GM19463 (cell line): ENCODE data around the gene OVCA2.

Experiments
- ATAC-seq: cut with Tn5 transposase; IDR thresholded peaks from one replicate; pipeline ENCODE4 v1.9.1; 2021; ENCODE audit warnings: mild to moderate bottlenecking, moderate library complexity; ENCODE audit not compliant: unreplicated experiment

The OVCA2 gene

GRCh38 chr17:2041561-2042389, at the start of gene OVCA2:
OVCA2 (plus strand) TSS chr17:2042022; CDS start chr17:2042048, 26 bp downstream.
- ATAC-seq, result peak; percentile 93

- ATAC-seq, result no peak
Measured at GRCh38 chr17:1992541-1992940, 49.3 kb upstream of the OVCA2 start.

GRCh38 chr17:1994707-1995106, 47.1 kb upstream of the OVCA2 start:
- no peak for ATAC-seq

- no peak for ATAC-seq
Measured at GRCh38 chr17:1995321-1995892, 46.4 kb upstream of the OVCA2 start.

GRCh38 chr17:1995907-1996799, 45.7 kb upstream of the OVCA2 start:
- no peak for ATAC-seq

- no peak for ATAC-seq
Measured at GRCh38 chr17:1996800-1997288, 45.0 kb upstream of the OVCA2 start.

GRCh38 chr17:1997289-1997926, 44.4 kb upstream of the OVCA2 start:
- no peak for ATAC-seq

- ATAC-seq, result no peak
Measured at GRCh38 chr17:1997927-1998742, 43.7 kb upstream of the OVCA2 start.

GRCh38 chr17:1999557-2000251, 42.1 kb upstream of the OVCA2 start:
- no peak for ATAC-seq

- ATAC-seq, result no peak
Measured at GRCh38 chr17:2002767-2003329, 39.0 kb upstream of the OVCA2 start.

GRCh38 chr17:2003525-2003924, 38.3 kb upstream of the OVCA2 start:
- ATAC-seq, result no peak

- ATAC-seq, result no peak
Measured at GRCh38 chr17:2004435-2004952, 37.3 kb upstream of the OVCA2 start.

GRCh38 chr17:2008332-2009126, 33.3 kb upstream of the OVCA2 start:
- ATAC-seq, result no peak

- no peak for ATAC-seq
Measured at GRCh38 chr17:2009737-2010136, 32.1 kb upstream of the OVCA2 start.

GRCh38 chr17:2011411-2012371, 30.1 kb upstream of the OVCA2 start:
- ATAC-seq, result no peak

- no peak for ATAC-seq
Measured at GRCh38 chr17:2012499-2012898, 29.3 kb upstream of the OVCA2 start.
